ENCODE data around the gene FCHSD2.

FCHSD2 gene

DNA sequence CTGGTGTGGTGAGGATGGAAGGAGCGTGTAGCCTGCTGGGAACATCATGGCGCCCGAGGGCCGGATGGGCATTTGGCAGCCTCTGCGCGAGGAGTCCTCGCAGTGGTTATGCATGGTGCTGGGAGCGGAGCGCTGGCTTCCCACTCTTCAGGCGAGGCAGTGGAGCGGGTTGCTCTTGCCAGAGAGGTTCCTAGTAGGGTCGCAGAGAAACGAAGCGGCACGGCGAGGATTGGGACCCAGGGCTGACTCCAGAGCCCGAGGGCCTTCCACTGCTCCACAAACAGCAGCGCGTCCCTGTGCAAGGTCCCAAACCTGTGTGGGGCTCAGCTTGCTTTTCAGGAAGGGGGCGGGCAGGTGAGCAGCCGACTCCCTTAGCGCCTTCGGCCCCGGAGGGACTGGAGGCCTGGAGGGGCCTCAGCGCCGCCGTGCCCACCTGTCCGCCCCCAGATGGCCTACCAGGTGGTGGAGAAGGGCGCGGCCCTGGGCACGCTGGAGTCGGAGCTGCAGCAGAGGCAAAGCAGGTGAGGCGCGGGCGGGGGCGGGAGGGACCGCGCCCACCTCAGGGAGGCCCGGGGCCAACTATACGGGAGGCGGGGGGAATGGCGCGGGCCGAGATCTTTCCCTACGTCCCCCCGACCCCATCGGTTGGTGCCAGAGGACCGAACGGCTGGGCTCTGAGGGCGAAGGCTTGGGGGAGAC is 320.7 kb downstream of the FCHSD2 start:
- TF ChIP-seq SIN3A (IDR thresholded peaks at IDR 0.05; ENCODE audit: borderline replicate concordance, insufficient read depth, low read length) (no peak), FOXP2 (optimal IDR thresholded peaks at IDR 0.05; ENCODE audit: borderline replicate concordance, extremely low read depth, extremely low read length, insufficient read depth) (no peak), POLR2AphosphoS5 (IDR thresholded peaks at IDR 0.05; ENCODE audit: low read depth, low read length) (no peak), TAF1 (IDR thresholded peaks at IDR 0.05; ENCODE audit: borderline replicate concordance, insufficient read depth, low read length) (no peak)
- TF ChIP-seq, protein P1, sequence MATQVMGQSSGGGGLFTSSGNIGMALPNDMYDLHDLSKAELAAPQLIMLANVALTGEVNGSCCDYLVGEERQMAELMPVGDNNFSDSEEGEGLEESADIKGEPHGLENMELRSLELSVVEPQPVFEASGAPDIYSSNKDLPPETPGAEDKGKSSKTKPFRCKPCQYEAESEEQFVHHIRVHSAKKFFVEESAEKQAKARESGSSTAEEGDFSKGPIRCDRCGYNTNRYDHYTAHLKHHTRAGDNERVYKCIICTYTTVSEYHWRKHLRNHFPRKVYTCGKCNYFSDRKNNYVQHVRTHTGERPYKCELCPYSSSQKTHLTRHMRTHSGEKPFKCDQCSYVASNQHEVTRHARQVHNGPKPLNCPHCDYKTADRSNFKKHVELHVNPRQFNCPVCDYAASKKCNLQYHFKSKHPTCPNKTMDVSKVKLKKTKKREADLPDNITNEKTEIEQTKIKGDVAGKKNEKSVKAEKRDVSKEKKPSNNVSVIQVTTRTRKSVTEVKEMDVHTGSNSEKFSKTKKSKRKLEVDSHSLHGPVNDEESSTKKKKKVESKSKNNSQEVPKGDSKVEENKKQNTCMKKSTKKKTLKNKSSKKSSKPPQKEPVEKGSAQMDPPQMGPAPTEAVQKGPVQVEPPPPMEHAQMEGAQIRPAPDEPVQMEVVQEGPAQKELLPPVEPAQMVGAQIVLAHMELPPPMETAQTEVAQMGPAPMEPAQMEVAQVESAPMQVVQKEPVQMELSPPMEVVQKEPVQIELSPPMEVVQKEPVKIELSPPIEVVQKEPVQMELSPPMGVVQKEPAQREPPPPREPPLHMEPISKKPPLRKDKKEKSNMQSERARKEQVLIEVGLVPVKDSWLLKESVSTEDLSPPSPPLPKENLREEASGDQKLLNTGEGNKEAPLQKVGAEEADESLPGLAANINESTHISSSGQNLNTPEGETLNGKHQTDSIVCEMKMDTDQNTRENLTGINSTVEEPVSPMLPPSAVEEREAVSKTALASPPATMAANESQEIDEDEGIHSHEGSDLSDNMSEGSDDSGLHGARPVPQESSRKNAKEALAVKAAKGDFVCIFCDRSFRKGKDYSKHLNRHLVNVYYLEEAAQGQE (IDR thresholded peaks at IDR 0.05; ENCODE audit: insufficient read depth in 1 of 2, low read depth in 2 of 2, low read length in 2 of 2) = no peak

DNA sequence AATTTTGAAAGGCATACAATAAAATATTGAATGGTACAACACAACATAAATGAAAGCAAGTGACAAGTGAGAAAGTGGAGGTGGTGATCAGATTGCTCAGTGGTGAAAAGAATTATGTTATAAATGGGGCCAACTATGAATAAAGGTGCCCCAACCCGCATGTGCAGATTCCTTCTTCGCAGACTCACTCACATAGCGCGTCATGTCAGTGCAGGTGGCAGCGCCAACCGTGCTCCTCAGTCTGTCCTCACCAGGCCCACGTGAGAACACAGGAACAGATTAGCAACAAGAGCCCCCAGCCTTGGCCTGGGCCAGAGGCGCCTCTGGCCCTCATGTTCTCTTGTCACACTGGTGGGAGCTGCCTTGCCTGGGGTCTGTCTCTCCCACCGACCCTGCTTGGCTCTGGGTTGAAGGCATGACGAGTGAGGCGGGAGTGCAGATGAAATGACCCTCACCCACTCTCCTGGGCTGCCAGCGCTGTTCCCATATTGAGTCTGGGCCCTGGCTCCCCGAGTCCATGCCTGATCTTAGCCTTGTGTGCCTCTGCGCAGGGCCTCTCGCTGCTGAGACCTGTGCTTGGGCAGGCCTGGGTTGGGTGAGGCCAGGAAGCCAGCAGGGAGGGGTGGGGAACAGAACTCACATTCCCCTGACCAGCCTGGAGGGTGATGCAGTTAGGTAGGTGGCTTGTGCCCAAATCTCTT is 321.5 kb downstream of the FCHSD2 start:
- TF ChIP-seq TAF1 (IDR thresholded peaks at IDR 0.05; ENCODE audit: borderline replicate concordance, insufficient read depth, low read length) (no peak), POLR2AphosphoS5 (IDR thresholded peaks at IDR 0.05; ENCODE audit: low read depth, low read length) (no peak), FOXP2 (optimal IDR thresholded peaks at IDR 0.05; ENCODE audit: borderline replicate concordance, extremely low read depth, extremely low read length, insufficient read depth) (no peak), SIN3A (IDR thresholded peaks at IDR 0.05; ENCODE audit: borderline replicate concordance, insufficient read depth, low read length) (no peak)
- TF ChIP-seq, protein P1 (IDR thresholded peaks at IDR 0.05; ENCODE audit: insufficient read depth in 1 of 2, low read depth in 2 of 2, low read length in 2 of 2) = no peak

DNA sequence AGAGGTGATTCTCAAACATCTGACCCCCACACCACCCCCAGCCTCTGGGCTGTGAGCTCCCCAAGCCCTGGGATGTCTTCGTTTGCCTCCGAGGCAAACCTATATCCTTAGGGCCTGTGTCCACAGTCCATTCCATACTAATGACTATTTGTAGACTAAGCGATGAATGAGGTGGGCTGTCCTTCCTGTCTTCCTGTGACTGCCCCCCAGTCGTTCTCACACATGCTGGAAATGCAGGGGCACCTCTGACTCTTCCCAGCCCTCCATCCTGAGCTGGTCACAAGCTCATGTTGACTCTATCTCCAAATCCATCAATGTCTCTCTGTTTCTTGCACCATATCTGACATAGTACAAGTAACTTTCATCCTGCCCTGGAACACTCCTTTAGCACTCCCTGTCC is 323.1 kb downstream of the FCHSD2 start:
- no peak for TF ChIP-seq FOXP2 (optimal IDR thresholded peaks at IDR 0.05; ENCODE audit: borderline replicate concordance, extremely low read depth, extremely low read length, insufficient read depth)
- no peak for TF ChIP-seq TAF1 (IDR thresholded peaks at IDR 0.05; ENCODE audit: borderline replicate concordance, insufficient read depth, low read length)
- TF ChIP-seq, protein P1 (IDR thresholded peaks at IDR 0.05; ENCODE audit: insufficient read depth in 1 of 2, low read depth in 2 of 2, low read length in 2 of 2) = no peak
- TF ChIP-seq POLR2AphosphoS5 (IDR thresholded peaks at IDR 0.05; ENCODE audit: low read depth, low read length) = no peak
- TF ChIP-seq SIN3A (IDR thresholded peaks at IDR 0.05; ENCODE audit: borderline replicate concordance, insufficient read depth, low read length) = no peak

DNA sequence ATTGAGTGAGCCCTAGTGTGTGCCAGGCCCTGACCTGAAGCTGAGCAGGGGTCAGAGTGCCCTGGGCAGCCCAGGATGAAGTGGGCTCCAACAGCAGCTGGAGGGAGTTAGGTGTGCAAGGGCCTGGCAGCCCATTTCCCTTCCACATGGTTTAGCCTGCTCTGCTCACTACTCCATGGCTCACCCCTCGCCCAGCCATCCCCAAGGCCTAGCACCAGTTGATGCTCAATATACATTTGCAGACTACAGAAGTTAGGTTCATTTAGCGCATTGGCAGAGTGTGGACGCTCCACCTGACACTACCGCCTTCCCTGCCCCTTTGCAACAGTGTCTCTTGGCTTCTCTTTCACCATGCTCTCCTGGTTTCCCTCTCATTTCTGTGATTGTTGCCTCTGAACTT is 324.2 kb downstream of the FCHSD2 start:
- TF ChIP-seq POLR2AphosphoS5 (IDR thresholded peaks at IDR 0.05; ENCODE audit: low read depth, low read length) = no peak
- no peak for TF ChIP-seq FOXP2 (optimal IDR thresholded peaks at IDR 0.05; ENCODE audit: borderline replicate concordance, extremely low read depth, extremely low read length, insufficient read depth)
- TF ChIP-seq, protein P1 (IDR thresholded peaks at IDR 0.05; ENCODE audit: insufficient read depth in 1 of 2, low read depth in 2 of 2, low read length in 2 of 2) = no peak
- no peak for TF ChIP-seq TAF1 (IDR thresholded peaks at IDR 0.05; ENCODE audit: borderline replicate concordance, insufficient read depth, low read length)
- no peak for TF ChIP-seq SIN3A (IDR thresholded peaks at IDR 0.05; ENCODE audit: borderline replicate concordance, insufficient read depth, low read length)

All from PFSK-1 (cell line).